ENCODE data around the gene FAM222A. TPM values are rescaled to one million over a fixed set of nuclear protein-coding genes. Genes with fewer than 3 reads are reported as not detected.
A peak's percentile ranks its signal among the peaks of the same experiment; 100 is the strongest.

The FAM222A gene
- total RNA-seq, 1 donor from 2014 or later: 13.9 TPM

DNA sequence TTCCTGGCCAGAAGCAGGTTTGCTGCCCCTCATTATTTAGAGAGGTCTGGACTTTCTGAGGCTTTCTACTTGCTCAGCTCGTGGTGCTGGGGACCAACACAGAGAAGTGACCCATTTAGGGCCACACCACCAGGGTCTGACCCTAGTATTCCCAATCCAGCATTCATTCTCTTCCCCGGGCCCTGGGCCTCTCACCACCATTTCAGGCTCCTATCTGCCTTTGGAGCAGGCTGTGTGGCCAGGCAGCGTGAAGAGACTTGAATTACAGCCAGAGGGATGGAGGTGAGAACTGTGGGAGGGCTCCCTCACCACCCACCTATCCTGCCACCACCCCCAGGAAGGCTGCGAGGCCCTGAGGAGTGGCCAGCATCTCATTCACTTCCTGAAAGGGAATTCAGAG is 24.6 kb downstream of the FAM222A start:
- Mint-ChIP-seq H3K9me3 (no peaks in the 10 kb centered on the region), H3K4me1 (peaks cover 48% of the 10 kb centered on the region), H3K36me3 (ENCODE audit: low read depth) (no peaks in the 10 kb centered on the region), H3K4me3 (no peak overlapping the region), H3K27me3 (ENCODE audit: low read depth) (peaks cover 16% of the 10 kb centered on the region), H3K27ac (ENCODE audit: unreplicated experiment) (no peak overlapping the region)
- DNase-seq (ENCODE audit: low read depth, low spot score): no peak
- TF ChIP-seq, protein P1, sequence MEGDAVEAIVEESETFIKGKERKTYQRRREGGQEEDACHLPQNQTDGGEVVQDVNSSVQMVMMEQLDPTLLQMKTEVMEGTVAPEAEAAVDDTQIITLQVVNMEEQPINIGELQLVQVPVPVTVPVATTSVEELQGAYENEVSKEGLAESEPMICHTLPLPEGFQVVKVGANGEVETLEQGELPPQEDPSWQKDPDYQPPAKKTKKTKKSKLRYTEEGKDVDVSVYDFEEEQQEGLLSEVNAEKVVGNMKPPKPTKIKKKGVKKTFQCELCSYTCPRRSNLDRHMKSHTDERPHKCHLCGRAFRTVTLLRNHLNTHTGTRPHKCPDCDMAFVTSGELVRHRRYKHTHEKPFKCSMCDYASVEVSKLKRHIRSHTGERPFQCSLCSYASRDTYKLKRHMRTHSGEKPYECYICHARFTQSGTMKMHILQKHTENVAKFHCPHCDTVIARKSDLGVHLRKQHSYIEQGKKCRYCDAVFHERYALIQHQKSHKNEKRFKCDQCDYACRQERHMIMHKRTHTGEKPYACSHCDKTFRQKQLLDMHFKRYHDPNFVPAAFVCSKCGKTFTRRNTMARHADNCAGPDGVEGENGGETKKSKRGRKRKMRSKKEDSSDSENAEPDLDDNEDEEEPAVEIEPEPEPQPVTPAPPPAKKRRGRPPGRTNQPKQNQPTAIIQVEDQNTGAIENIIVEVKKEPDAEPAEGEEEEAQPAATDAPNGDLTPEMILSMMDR (conservative IDR thresholded peaks at IDR 0.05): no peak

DNA sequence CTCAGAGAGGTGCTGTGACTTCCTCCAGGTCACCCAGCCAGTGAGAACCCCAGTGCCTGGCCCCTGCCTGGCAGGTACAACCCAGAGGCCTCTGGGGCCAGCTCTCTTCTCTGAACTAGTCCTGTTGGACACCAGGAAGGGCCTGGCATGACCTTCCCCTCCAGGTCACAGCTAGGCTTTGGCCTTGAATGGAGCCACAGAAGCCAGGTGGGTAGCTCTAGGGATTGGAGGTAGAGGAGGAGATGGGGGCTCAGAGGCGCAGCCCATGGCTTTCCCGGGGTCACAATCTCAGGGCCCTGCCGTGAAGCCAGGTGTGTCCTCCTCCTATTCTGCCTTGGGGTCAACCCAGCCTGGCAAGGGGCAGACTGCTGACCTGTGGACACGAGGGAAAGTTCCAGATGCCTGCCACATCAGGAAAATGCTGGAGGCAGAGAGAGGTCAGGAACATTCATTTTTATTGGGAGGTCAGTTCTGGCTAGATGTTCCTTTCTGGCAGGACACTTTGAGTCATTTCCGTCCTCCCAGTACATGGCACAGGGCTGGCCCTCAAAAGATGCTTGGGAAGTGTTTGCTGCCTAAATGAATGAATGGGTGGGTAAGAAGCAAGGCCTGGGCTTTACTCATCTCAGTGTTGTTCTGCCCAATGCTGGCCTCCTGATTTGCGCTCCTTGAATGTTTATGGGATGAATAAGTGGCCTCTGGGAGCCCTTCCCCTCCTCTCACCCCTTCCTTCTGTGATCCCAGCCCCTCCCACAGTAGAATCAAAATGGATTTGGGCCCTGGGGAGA is 25.4 kb downstream of the FAM222A start:
- DNase-seq (ENCODE audit: low read depth, low spot score): no peak
- H3K4me3 Mint-ChIP-seq: no peak overlapping the region
- peaks cover 42% of the 10 kb centered on the region for H3K4me1 Mint-ChIP-seq
- H3K27me3 Mint-ChIP-seq (ENCODE audit: low read depth): peaks cover 16% of the 10 kb centered on the region
- H3K27ac Mint-ChIP-seq (ENCODE audit: unreplicated experiment): no peak overlapping the region
- H3K36me3 Mint-ChIP-seq (ENCODE audit: low read depth): no peaks in the 10 kb centered on the region
- no peaks in the 10 kb centered on the region for H3K9me3 Mint-ChIP-seq
- TF ChIP-seq, protein P1 (conservative IDR thresholded peaks at IDR 0.05): no peak

DNA sequence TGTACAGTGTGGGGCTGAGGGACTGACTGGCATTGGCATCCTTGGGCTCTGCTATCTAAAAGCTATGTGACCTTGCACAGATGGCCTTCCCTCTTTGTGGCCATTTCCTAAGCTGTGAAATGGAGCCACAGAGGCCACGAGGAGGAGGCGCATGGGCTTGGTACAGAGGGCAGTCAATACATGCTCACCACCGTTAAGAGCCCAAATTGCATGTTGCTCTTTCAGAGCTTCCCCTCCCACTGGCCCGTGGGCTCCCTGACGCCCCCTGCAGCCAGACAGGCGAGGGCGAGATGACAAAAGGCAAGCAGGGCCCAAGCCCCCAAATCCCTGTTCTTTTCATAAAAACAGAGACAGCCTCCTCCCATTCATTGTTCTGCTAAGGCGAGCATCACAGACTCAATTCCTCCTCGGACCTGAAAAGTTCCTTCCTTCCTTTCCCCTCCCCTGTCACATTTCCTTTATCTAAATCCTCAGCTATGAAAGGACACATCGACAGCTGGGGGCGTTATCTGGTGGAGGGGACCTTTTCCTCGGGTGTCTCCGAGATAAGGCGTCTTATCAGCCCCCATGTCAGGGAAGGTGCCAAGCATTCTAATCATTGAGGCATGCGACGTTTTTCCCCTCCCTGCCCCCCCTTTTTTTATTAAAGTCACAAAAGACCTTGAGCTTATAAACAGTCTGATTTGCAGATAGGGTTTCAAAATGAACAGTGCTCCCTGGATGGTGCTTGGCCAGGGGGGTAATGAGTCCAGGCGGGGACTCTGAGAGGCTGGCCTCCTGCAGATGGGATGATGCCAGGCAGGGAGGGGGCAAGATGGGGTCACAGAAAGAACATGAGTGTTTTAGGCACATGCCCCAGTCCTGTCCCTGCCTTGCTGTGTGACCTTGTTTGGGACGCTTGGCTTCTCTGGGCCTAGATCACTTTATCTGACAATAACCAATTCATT is 26.4 kb downstream of the FAM222A start:
- peaks cover 8% of the 10 kb centered on the region for H3K27me3 Mint-ChIP-seq (ENCODE audit: low read depth)
- TF ChIP-seq, protein P1 (conservative IDR thresholded peaks at IDR 0.05): peak; percentile 46
- H3K9me3 Mint-ChIP-seq: no peaks in the 10 kb centered on the region
- no peaks in the 10 kb centered on the region for H3K36me3 Mint-ChIP-seq (ENCODE audit: low read depth)
- peaks cover 33% of the 10 kb centered on the region for H3K4me1 Mint-ChIP-seq
- no peak overlapping the region for H3K27ac Mint-ChIP-seq (ENCODE audit: unreplicated experiment)
- DNase-seq (ENCODE audit: low read depth, low spot score): no peak
- H3K4me3 Mint-ChIP-seq: no peak overlapping the region

DNA sequence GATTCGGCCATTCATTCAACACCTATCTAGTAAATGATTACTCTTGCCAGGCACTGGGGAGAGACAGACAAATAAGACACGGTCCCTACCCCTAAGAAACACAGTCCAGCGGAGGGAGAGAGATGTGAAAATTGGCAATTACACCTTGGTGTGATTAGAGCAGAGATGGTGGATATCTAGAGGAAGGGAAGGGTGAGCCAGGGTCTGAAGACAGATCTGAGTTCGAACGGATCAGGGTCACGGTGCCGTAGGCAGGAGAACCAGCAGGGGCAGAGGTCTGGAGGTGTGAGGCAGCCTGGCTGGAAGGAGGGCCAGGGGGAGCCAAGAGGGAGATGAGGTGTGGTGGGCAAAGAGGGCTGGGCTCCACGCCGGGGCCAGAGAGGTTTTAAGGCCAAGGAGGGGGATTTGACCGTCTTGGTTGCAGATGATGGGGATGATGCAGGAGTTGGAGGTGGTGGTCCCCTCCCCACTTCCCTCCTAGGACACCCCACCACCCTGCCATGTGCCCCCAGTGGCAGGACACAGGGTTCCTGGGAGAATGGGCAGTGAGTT is 27.1 kb downstream of the FAM222A start:
- Mint-ChIP-seq H3K4me1 (peaks cover 25% of the 10 kb centered on the region), H3K9me3 (no peaks in the 10 kb centered on the region), H3K36me3 (ENCODE audit: low read depth) (no peaks in the 10 kb centered on the region), H3K27ac (ENCODE audit: unreplicated experiment) (no peak overlapping the region), H3K4me3 (no peak overlapping the region), H3K27me3 (ENCODE audit: low read depth) (peaks cover 4% of the 10 kb centered on the region)
- no peak for DNase-seq (ENCODE audit: low read depth, low spot score)
- TF ChIP-seq, protein P1 (conservative IDR thresholded peaks at IDR 0.05): no peak

DNA sequence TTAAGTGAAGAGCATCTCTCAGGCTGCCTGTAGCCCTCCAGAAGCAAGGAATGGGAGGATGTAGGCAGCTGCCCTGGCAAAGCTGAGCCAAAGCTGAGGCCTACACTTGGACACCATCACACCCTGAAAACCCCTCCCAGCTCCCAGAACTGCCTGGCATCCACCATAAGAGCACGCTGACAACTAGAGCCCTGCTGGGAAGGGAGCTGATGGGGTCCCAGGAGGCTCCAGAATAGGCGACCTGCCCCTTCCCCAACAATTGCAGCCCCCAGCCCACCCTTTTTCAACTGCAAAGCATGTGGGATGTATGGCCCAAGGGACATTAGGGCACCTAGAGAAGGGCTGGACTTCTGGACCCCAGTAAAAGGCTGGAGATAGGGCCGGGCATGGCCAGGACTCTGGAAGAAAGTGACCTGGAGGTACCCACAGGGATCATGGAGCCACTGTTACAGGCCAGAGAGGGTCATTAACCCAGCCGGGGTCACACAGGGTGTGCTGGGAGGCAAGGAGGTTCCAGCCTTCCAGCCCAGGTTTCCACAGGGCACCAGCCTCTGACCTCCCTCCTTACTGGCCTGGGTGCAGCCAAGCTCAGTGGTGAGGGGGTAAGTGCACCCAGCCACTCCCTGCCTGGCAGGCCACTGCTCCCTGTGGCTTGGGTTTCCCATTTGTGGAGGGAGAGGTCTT is 27.8 kb downstream of the FAM222A start:
- Mint-ChIP-seq H3K27ac (ENCODE audit: unreplicated experiment) (no peak overlapping the region), H3K9me3 (no peaks in the 10 kb centered on the region), H3K4me1 (peaks cover 20% of the 10 kb centered on the region), H3K36me3 (ENCODE audit: low read depth) (no peaks in the 10 kb centered on the region), H3K4me3 (no peak overlapping the region), H3K27me3 (ENCODE audit: low read depth) (peaks cover 4% of the 10 kb centered on the region)
- no peak for DNase-seq (ENCODE audit: low read depth, low spot score)
- TF ChIP-seq, protein P1 (conservative IDR thresholded peaks at IDR 0.05): no peak

Measured in neural crest cell (in vitro differentiated cells).